Right lobe of liver (tissue), 4 donors: ENCODE data around the gene ACOT7.

Source experiments
- CTCF ChIP-seq, 4 donors: fragments of 200-600 bp in 3 of 4; fragments of 450-650 bp in 1 of 4; IDR thresholded peaks; one replicate each; pipeline versions ENCODE4 v1.5.1 to v1.8.0; 2016 to 2022; ENCODE audit warnings: antibody characterized with exemption in 4 of 4, mild to moderate bottlenecking in 2 of 4
- POLR2A ChIP-seq: fragments of 450-650 bp; IDR thresholded peaks from one replicate; pipeline ENCODE4 v1.6.1; 2017; ENCODE audit warnings: antibody characterized with exemption, mild to moderate bottlenecking
- donor health status: DM: no; HTN: no; CAD: no.
- donor health status: DM: no; HTN: no; CAD: no.
- donor health status: DM: no; HTN: yes; CAD: no.

GRCh38 chr1:6426972-6427350 is 33.4 kb upstream of the ACOT7 start:
- TF ChIP-seq CTCF (IDR thresholded peaks at IDR 0.05) = no peak
- no peak for TF ChIP-seq POLR2A
